SH-SY5Y (cell line): ENCODE results near the gene POLDIP2.

Experiments used
- GATA2 ChIP-seq: IDR thresholded peaks from 2 replicates; pipeline ENCODE4 v1.6.1; 2011; ENCODE audit warnings: mild to moderate bottlenecking, low read depth, low read length
- GATA3 ChIP-seq: IDR thresholded peaks from 2 replicates; pipeline ENCODE4 v1.6.1; 2011; ENCODE audit warnings: low read depth, mild to moderate bottlenecking, low read length, moderate library complexity

DNA sequence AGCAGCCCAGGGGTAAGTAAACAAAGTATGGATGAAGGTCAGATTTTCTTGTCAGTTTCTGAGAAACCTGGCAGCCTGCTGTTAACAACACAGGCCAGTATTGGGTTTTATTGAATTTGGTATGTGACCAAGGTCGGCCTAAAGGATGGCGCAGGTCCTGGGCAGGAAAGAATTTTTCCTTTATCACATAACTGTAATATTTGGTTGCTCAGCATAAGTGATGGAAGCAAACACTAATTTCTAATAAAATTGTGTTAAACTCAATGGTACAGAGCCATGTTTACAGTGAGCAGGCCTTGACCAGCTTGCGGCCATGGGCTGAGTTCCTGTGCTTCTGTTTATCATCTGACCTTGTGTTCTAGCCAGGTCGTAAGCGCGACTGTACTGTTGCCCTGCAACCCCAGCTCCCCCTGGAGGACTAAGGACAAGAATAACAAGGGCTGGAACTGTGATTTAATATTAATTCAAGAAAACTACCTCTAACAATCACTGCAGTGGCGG is 10.5 kb downstream of the POLDIP2 start:
- TF ChIP-seq GATA3 (no peak), GATA2 (no peak)
